ENCODE results near the gene STARD10. TPM values are rescaled to one million over a fixed set of nuclear protein-coding genes. Genes with fewer than 3 reads are reported as not detected.

The STARD10 gene
- total RNA-seq, 2 donors from 2014 or later = 122 to 209 TPM

GRCh38 chr11:72774499-72774898 lies 19.3 kb downstream of the STARD10 start:
- WGBS, 2 donors = 0 to 64% methylated on average over 1 to 6 of the region's 6 CpGs
- TF ChIP-seq, protein P1, sequence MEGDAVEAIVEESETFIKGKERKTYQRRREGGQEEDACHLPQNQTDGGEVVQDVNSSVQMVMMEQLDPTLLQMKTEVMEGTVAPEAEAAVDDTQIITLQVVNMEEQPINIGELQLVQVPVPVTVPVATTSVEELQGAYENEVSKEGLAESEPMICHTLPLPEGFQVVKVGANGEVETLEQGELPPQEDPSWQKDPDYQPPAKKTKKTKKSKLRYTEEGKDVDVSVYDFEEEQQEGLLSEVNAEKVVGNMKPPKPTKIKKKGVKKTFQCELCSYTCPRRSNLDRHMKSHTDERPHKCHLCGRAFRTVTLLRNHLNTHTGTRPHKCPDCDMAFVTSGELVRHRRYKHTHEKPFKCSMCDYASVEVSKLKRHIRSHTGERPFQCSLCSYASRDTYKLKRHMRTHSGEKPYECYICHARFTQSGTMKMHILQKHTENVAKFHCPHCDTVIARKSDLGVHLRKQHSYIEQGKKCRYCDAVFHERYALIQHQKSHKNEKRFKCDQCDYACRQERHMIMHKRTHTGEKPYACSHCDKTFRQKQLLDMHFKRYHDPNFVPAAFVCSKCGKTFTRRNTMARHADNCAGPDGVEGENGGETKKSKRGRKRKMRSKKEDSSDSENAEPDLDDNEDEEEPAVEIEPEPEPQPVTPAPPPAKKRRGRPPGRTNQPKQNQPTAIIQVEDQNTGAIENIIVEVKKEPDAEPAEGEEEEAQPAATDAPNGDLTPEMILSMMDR (IDR thresholded peaks at IDR 0.05) = no peak
- TF ChIP-seq POLR2A (IDR thresholded peaks at IDR 0.05) = no peak
- H3K27ac ChIP-seq = peak overlapping the region in 2 of 4 donors; percentile 25 to 48

GRCh38 chr11:72773696-72774095 lies 20.2 kb downstream of the STARD10 start:
- 35 to 38% methylated on average over 6 of the region's 6 CpGs for WGBS, 2 donors
- intact Hi-C loops (cut with DNase I) = no loop called here
- H3K36me3 ChIP-seq (replicated peaks in 1 of 2; ENCODE audit: insufficient read depth in 1 of 2, low read depth in 2 of 2) = no peaks in the 10 kb centered on the region
- H3K27ac ChIP-seq = peak overlapping the region in 3 of 4 donors; percentile 0 to 48 (median 25)
- peaks cover 95% of the 10 kb centered on the region for H3K4me1 ChIP-seq
- ATAC-seq = no peak
- TF ChIP-seq, protein P1 (IDR thresholded peaks at IDR 0.05) = no peak
- TF ChIP-seq POLR2A (IDR thresholded peaks at IDR 0.05) = no peak
- H3K4me3 ChIP-seq = no peak overlapping the region
- no peak for DNase-seq
- H3K27me3 ChIP-seq = no peaks in the 10 kb centered on the region
- H3K9me3 ChIP-seq = no peaks in the 10 kb centered on the region

More at GRCh38 chr11:72774499-72774898, 19.3 kb downstream of the STARD10 start:
- Histone ChIP-seq H3K4me1 (peaks cover 96% of the 10 kb centered on the region), H3K9me3 (no peaks in the 10 kb centered on the region), H3K4me3 (no peak overlapping the region), H3K27me3 (no peaks in the 10 kb centered on the region), H3K36me3 (replicated peaks in 1 of 2; ENCODE audit: insufficient read depth in 1 of 2, low read depth in 2 of 2) (no peaks in the 10 kb centered on the region)
- ATAC-seq (no peak), DNase-seq (no peak)
- intact Hi-C loops (cut with DNase I) = no loop called here

DNA sequence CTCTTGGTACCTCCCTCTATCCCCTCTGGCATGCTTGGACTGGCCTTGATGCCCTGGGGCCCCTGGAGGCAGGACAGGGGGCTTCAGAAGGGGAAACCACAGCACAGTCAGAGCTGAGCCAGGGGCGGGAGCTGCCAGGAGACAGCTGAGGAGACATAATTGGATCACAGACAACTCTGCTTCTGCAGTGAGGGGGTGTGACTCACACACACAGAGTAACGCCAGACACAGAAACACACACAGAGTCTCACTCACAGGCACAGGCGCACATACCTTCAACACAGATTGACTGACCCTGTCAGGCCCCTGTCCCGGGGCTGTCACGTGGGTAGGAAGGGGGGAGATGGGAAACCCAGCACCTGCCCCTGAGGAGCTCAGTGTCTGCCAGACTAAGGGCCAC lies 20.6 kb downstream of the STARD10 start:
- Histone ChIP-seq H3K36me3 (replicated peaks in 1 of 2; ENCODE audit: insufficient read depth in 1 of 2, low read depth in 2 of 2) (no peaks in the 10 kb centered on the region), H3K27me3 (no peaks in the 10 kb centered on the region), H3K27ac (peak overlapping the region in 3 of 4 donors; percentile 0 to 48 (median 25)), H3K9me3 (no peaks in the 10 kb centered on the region), H3K4me1 (peaks cover 95% of the 10 kb centered on the region), H3K4me3 (no peak overlapping the region)
- TF ChIP-seq, protein P1 (IDR thresholded peaks at IDR 0.05) = no peak
- no peak for TF ChIP-seq POLR2A (IDR thresholded peaks at IDR 0.05)
- intact Hi-C loops (cut with DNase I) = no loop called here
- peak; percentile 8 for ATAC-seq
- 12 to 13% methylated on average over 3 to 5 of the region's 5 CpGs for WGBS, 2 donors
- DNase-seq = peak; percentile 50 to 74 (median 68)

DNA sequence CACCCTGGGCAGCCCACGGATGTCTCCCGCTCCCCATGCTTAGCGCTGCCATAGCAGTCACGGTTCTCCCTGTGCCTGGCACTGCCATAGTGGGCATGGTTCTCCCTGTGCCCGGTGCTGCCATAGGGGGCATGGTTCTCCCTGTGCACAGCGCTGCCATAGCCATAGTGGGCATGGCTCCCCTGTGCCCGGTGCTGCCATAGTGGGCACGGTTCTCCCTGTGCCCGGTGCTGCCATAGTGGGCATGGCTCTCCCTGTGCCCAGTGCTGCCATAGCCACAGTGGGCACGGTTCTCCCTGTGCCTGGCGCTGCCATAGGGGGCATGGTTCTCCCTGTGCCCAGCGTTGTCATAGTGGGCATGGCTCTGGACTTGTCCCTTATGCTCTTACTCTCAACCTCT lies 21.8 kb downstream of the STARD10 start:
- peaks cover 95% of the 10 kb centered on the region for H3K4me1 ChIP-seq
- no peaks in the 10 kb centered on the region for H3K27me3 ChIP-seq
- no peak overlapping the region for H3K4me3 ChIP-seq
- H3K36me3 ChIP-seq (replicated peaks in 1 of 2; ENCODE audit: insufficient read depth in 1 of 2, low read depth in 2 of 2) = no peaks in the 10 kb centered on the region
- intact Hi-C loops (cut with DNase I) = no loop called here
- DNase-seq = no peak
- no peak for ATAC-seq
- no peak for TF ChIP-seq POLR2A (IDR thresholded peaks at IDR 0.05)
- TF ChIP-seq, protein P1 (IDR thresholded peaks at IDR 0.05) = no peak
- WGBS, 2 donors = 74 to 86% methylated on average over 6 to 12 of the region's 12 CpGs
- H3K27ac ChIP-seq = no peak overlapping the region
- H3K9me3 ChIP-seq = no peaks in the 10 kb centered on the region

DNA sequence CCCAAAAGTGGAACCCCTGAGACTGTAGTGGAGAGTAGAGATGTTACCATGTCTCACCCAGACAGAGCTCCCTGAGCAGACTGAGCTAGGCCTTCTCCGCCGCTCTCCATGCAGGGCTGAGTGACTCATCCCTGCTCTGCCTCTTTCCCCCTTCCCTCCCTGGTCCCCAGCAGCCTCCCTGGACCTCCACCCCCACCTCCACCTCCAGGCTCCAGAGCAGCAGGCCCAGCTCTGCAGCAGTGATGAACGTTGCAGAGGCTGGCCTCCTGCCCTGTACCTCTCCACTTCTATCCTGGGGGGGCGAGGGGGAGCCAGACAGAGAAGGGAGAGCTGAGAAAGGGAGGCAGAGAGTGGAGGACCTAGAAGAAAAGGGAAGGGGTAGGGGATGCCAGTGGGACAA lies 22.3 kb downstream of the STARD10 start:
- no peak for ATAC-seq
- Histone ChIP-seq H3K4me3 (no peak overlapping the region), H3K9me3 (no peaks in the 10 kb centered on the region), H3K4me1 (peaks cover 95% of the 10 kb centered on the region), H3K36me3 (replicated peaks in 1 of 2; ENCODE audit: insufficient read depth in 1 of 2, low read depth in 2 of 2) (no peaks in the 10 kb centered on the region), H3K27me3 (no peaks in the 10 kb centered on the region), H3K27ac (no peak overlapping the region)
- no peak for DNase-seq
- WGBS, 2 donors = 53 to 66% methylated on average over 4 of the region's 4 CpGs
- TF ChIP-seq, protein P1 (IDR thresholded peaks at IDR 0.05) = no peak
- TF ChIP-seq POLR2A (IDR thresholded peaks at IDR 0.05) = no peak
- intact Hi-C loops (cut with DNase I) = no loop called here
